Thymus (tissue), 11 donors: ENCODE measurements around the gene CYRIA. TPM values are rescaled to one million over a fixed set of nuclear protein-coding genes. Genes with fewer than 3 reads are reported as not detected.

Source experiments
- DNase-seq, 9 donors: peaks; one replicate each; pipeline ENCODE4 v3.0.0-alpha.2; 2013; ENCODE audit warnings: low spot score in 9 of 9, low read depth in 6 of 9, missing footprints in 1 of 9
- H3K27ac ChIP-seq, 2 donors: one replicate each; pipeline ENCODE4 v1.5.1; 2013; ENCODE audit warnings: control low read depth in 1 of 2, low read depth in 1 of 2, low read length in 1 of 2, mild to moderate bottlenecking in 1 of 2, moderate library complexity in 1 of 2
- H3K27me3 ChIP-seq, 2 donors: one replicate each; pipeline ENCODE4 v1.5.1; 2013; ENCODE audit warnings: low read length in 1 of 2; ENCODE audit not compliant: control insufficient read depth in 2 of 2, insufficient read depth in 1 of 2
- H3K36me3 ChIP-seq, 2 donors: one replicate each; pipeline ENCODE4 v1.5.1; 2013; ENCODE audit warnings: low read length in 1 of 2, mild to moderate bottlenecking in 1 of 2, moderate library complexity in 1 of 2; ENCODE audit not compliant: control insufficient read depth in 2 of 2, insufficient read depth in 2 of 2
- H3K4me1 ChIP-seq, 2 donors: one replicate each; pipeline ENCODE4 v1.5.1; 2013; ENCODE audit warnings: low read length in 2 of 2; ENCODE audit not compliant: control insufficient read depth in 2 of 2, insufficient read depth in 2 of 2
- H3K4me3 ChIP-seq, 2 donors: one replicate each; pipeline ENCODE4 v1.5.1; 2013; ENCODE audit warnings: low read length in 2 of 2, control low read depth in 1 of 2, mild to moderate bottlenecking in 1 of 2
- H3K9me3 ChIP-seq, 2 donors: one replicate each; pipeline ENCODE4 v1.5.1; 2013; ENCODE audit warnings: low read length in 1 of 2, mild to moderate bottlenecking in 1 of 2; ENCODE audit not compliant: control insufficient read depth in 2 of 2, insufficient read depth in 1 of 2
- WGBS: extraction: QIAGEN DNeasy Blood & Tissue Kit; methylation state at CpG from one replicate; pipeline ENCODE4 v1.1.7; 2013; 5-methylcytosine and 5-hydroxymethylcytosine counted together
- polyA plus RNA-seq: library from polyadenylated mRNA; stranded (reverse); fragments of 200-250 nt; gene quantifications from one replicate; pipeline ENCODE4 v1.2.3, GENCODE V29; 2013
- total RNA-seq: library from RNA; stranded (reverse); fragments of 120-200 nt; gene quantifications from one replicate; pipeline ENCODE4 v1.2.4, GENCODE V29; 2013
- donor health status: healthy.

Gene CYRIA
- total and polyA plus RNA-seq, 2 donors = 4.0 to 7.2 TPM

- 97% methylated on average over 4 of the region's 4 CpGs for WGBS
- Histone ChIP-seq H3K4me1 (peaks cover 0 to 35% of the 10 kb centered on the region in 2 donors), H3K27ac (peak overlapping the region in 1 of 2 donors; percentile 15), H3K36me3 (no peaks in the 10 kb centered on the region), H3K9me3 (no peaks in the 10 kb centered on the region), H3K27me3 (peaks cover 15 to 29% of the 10 kb centered on the region in 2 donors), H3K4me3 (no peak overlapping the region)
- no peak for DNase-seq
These were observed 2.3 kb downstream of the CYRIA start for GRCh38 chr2:16663121-16663905.

- Histone ChIP-seq H3K4me3 (no peak overlapping the region), H3K9me3 (no peaks in the 10 kb centered on the region), H3K36me3 (no peaks in the 10 kb centered on the region), H3K27ac (no peak overlapping the region), H3K27me3 (peaks cover 15 to 29% of the 10 kb centered on the region in 2 donors), H3K4me1 (peaks cover 0 to 35% of the 10 kb centered on the region in 2 donors)
- 92% methylated on average over 5 of the region's 5 CpGs for WGBS
- no peak for DNase-seq
These were observed 3.4 kb downstream of the CYRIA start for GRCh38 chr2:16661936-16662839.

- no peaks in the 10 kb centered on the region for H3K9me3 ChIP-seq
- peaks cover 14 to 24% of the 10 kb centered on the region in 2 donors for H3K27me3 ChIP-seq
- H3K36me3 ChIP-seq = no peaks in the 10 kb centered on the region
- no peak for DNase-seq
- peaks cover 0 to 39% of the 10 kb centered on the region in 2 donors for H3K4me1 ChIP-seq
- no peak overlapping the region for H3K4me3 ChIP-seq
- WGBS = 93% methylated on average over 4 of the region's 4 CpGs
- no peak overlapping the region for H3K27ac ChIP-seq
These were observed 4.1 kb downstream of the CYRIA start for GRCh38 chr2:16661526-16661925.

- H3K4me3 ChIP-seq = no peak overlapping the region
- no peak for DNase-seq
- 71% methylated on average over 4 of the region's 4 CpGs for WGBS
- peaks cover 13 to 16% of the 10 kb centered on the region in 2 donors for H3K27me3 ChIP-seq
- H3K27ac ChIP-seq = no peak overlapping the region
- H3K4me1 ChIP-seq = peaks cover 0 to 37% of the 10 kb centered on the region in 2 donors
- no peaks in the 10 kb centered on the region for H3K9me3 ChIP-seq
- H3K36me3 ChIP-seq = no peaks in the 10 kb centered on the region
These were observed 5.1 kb downstream of the CYRIA start for GRCh38 chr2:16660556-16660955.

GRCh38 chr2:16660114-16660513 lies 5.5 kb downstream of the CYRIA start:
- Histone ChIP-seq H3K36me3 (no peaks in the 10 kb centered on the region), H3K9me3 (no peaks in the 10 kb centered on the region), H3K4me3 (no peak overlapping the region), H3K27ac (no peak overlapping the region), H3K27me3 (peaks cover 8 to 12% of the 10 kb centered on the region in 2 donors), H3K4me1 (peaks cover 0 to 37% of the 10 kb centered on the region in 2 donors)
- WGBS = 82% methylated on average over 5 of the region's 5 CpGs
- DNase-seq = no peak

- H3K36me3 ChIP-seq = no peaks in the 10 kb centered on the region
- H3K4me3 ChIP-seq = no peak overlapping the region
- no peak overlapping the region for H3K27ac ChIP-seq
- peaks cover 0 to under 1% of the 10 kb centered on the region in 2 donors for H3K9me3 ChIP-seq
- DNase-seq = no peak
- H3K27me3 ChIP-seq = no peaks in the 10 kb centered on the region
- 91% methylated on average over 3 of the region's 3 CpGs for WGBS
- H3K4me1 ChIP-seq = peaks cover 0 to 20% of the 10 kb centered on the region in 2 donors
These were observed 7.4 kb downstream of the CYRIA start for GRCh38 chr2:16658076-16658739.

GRCh38 chr2:16657671-16658070 lies 8.0 kb downstream of the CYRIA start:
- no peak for DNase-seq
- 97% methylated on average over 1 of the region's 1 CpG for WGBS
- Histone ChIP-seq H3K9me3 (peaks cover 0 to 4% of the 10 kb centered on the region in 2 donors), H3K4me1 (peaks cover 0 to 23% of the 10 kb centered on the region in 2 donors), H3K4me3 (no peak overlapping the region), H3K27me3 (no peaks in the 10 kb centered on the region), H3K36me3 (no peaks in the 10 kb centered on the region), H3K27ac (peak overlapping the region in 1 of 2 donors; percentile 20)

GRCh38 chr2:16656784-16657391 lies 8.7 kb downstream of the CYRIA start:
- peak overlapping the region in 1 of 2 donors; percentile 29 for H3K27ac ChIP-seq
- H3K36me3 ChIP-seq = no peaks in the 10 kb centered on the region
- no peaks in the 10 kb centered on the region for H3K27me3 ChIP-seq
- H3K4me3 ChIP-seq = no peak overlapping the region
- peaks cover 0 to 4% of the 10 kb centered on the region in 2 donors for H3K9me3 ChIP-seq
- WGBS = 81% methylated on average over 8 of the region's 8 CpGs
- DNase-seq = peak in 1 of 9 donors; percentile 39
- peaks cover 0 to 23% of the 10 kb centered on the region in 2 donors for H3K4me1 ChIP-seq
